Liver (tissue), 9 donors: ENCODE results near the gene BOD1L2. TPM values are rescaled to one million over a fixed set of nuclear protein-coding genes. Genes with fewer than 3 reads are reported as not detected.

Experiments used
- DNase-seq: peaks from one replicate; pipeline ENCODE4 v3.0.0-alpha.2; 2017; ENCODE audit warnings: low spot score
- H3K27ac ChIP-seq, 2 donors: one replicate each; pipeline ENCODE4 v1.7.0; 2013; ENCODE audit warnings: inconsistent platforms in 2 of 2, low read length in 2 of 2, control low read depth in 1 of 2, low read depth in 1 of 2, mild to moderate bottlenecking in 1 of 2
- H3K27me3 ChIP-seq, 4 donors: one replicate each; pipeline versions ENCODE4 v1.6.1 to v1.7.0; 2013; ENCODE audit warnings: low read length in 3 of 4, inconsistent platforms in 1 of 4, mild to moderate bottlenecking in 1 of 4, moderate library complexity in 1 of 4; ENCODE audit not compliant: control insufficient read depth in 4 of 4, insufficient read depth in 4 of 4
- H3K36me3 ChIP-seq, 4 donors: one replicate each; pipeline versions ENCODE4 v1.6.1 to v1.7.0; 2013; ENCODE audit warnings: low read length in 3 of 4, mild to moderate bottlenecking in 3 of 4, low read depth in 1 of 4, moderate library complexity in 1 of 4; ENCODE audit not compliant: control insufficient read depth in 4 of 4, insufficient read depth in 3 of 4
- H3K4me1 ChIP-seq, 4 donors: one replicate each; pipeline versions ENCODE4 v1.6.1 to v1.7.0; 2013; ENCODE audit warnings: low read length in 3 of 4, mild to moderate bottlenecking in 3 of 4, moderate library complexity in 1 of 4; ENCODE audit not compliant: control insufficient read depth in 4 of 4, insufficient read depth in 4 of 4
- H3K4me3 ChIP-seq, 3 donors: one replicate each; pipeline versions ENCODE4 v1.6.1 to v1.7.0; 2013; ENCODE audit warnings: low read length in 3 of 3, control low read depth in 1 of 3, low read depth in 1 of 3, mild to moderate bottlenecking in 1 of 3
- H3K9ac ChIP-seq, 2 donors: one replicate each; pipeline ENCODE4 v1.7.0; 2013; ENCODE audit warnings: low read length in 2 of 2, mild to moderate bottlenecking in 2 of 2, moderate library complexity in 2 of 2, control low read depth in 1 of 2, low read depth in 1 of 2
- H3K9me3 ChIP-seq, 4 donors: one replicate each; pipeline versions ENCODE4 v1.6.1 to v1.7.0; 2013; ENCODE audit warnings: low read length in 3 of 4; ENCODE audit not compliant: control insufficient read depth in 4 of 4
- CTCF ChIP-seq: fragments of 150-350 bp; IDR thresholded peaks from 2 replicates; pipeline ENCODE4 v1.5.1; 2017; ENCODE audit warnings: improper control_type of control experiment, low read depth, low read length; ENCODE audit not compliant: missing input control
- FOXA1 ChIP-seq: IDR thresholded peaks from 2 replicates; pipeline ENCODE4 v1.6.1; 2016; ENCODE audit warnings: antibody characterized with exemption
- FOXA2 ChIP-seq: IDR thresholded peaks from 2 replicates; pipeline ENCODE4 v1.6.1; 2016; ENCODE audit warnings: antibody characterized with exemption
- GABPA ChIP-seq, 2 donors: IDR thresholded peaks in 1 of 2; conservative IDR thresholded peaks in 1 of 2; 2 replicates each; pipeline ENCODE4 v1.6.1; 2016; ENCODE audit warnings: antibody characterized with exemption in 2 of 2, mild to moderate bottlenecking in 1 of 2, moderate library complexity in 1 of 2
- HNF4A ChIP-seq, 2 donors: conservative IDR thresholded peaks; 2 replicates each; pipeline ENCODE4 v1.6.1; 2016; ENCODE audit warnings: antibody characterized with exemption in 2 of 2, mild to moderate bottlenecking in 2 of 2
- HNF4G ChIP-seq: IDR thresholded peaks from 2 replicates; pipeline ENCODE4 v1.6.1; 2016; ENCODE audit warnings: antibody characterized with exemption
- JUND ChIP-seq, 2 donors: IDR thresholded peaks; 2 replicates each; pipeline ENCODE4 v1.6.1; 2016; ENCODE audit warnings: antibody characterized with exemption in 2 of 2
- MAX ChIP-seq: IDR thresholded peaks from 2 replicates; pipeline ENCODE4 v1.6.1; 2016; ENCODE audit warnings: antibody characterized with exemption
- NR2F2 ChIP-seq: IDR thresholded peaks from 2 replicates; pipeline ENCODE4 v1.6.1; 2016; ENCODE audit warnings: antibody characterized with exemption
- RAD21 ChIP-seq, 2 donors: IDR thresholded peaks; 2 replicates each; pipeline ENCODE4 v1.6.1; 2016; ENCODE audit warnings: antibody characterized with exemption in 2 of 2, mild to moderate bottlenecking in 2 of 2
- RXRA ChIP-seq, 2 donors: IDR thresholded peaks; 2 replicates each; pipeline ENCODE4 v1.6.1; 2017 to 2018; ENCODE audit warnings: antibody characterized with exemption in 2 of 2, mild to moderate bottlenecking in 1 of 2
- SP1 ChIP-seq: IDR thresholded peaks from 2 replicates; pipeline ENCODE4 v1.6.1; 2018; ENCODE audit warnings: antibody characterized with exemption, mild to moderate bottlenecking
- TAF1 ChIP-seq: conservative IDR thresholded peaks from 2 replicates; pipeline ENCODE4 v1.6.1; 2016; ENCODE audit warnings: antibody characterized with exemption, mild to moderate bottlenecking
- YY1 ChIP-seq: IDR thresholded peaks from 2 replicates; pipeline ENCODE4 v1.6.1; 2016; ENCODE audit warnings: antibody characterized with exemption, mild to moderate bottlenecking
- WGBS: extraction: QIAGEN DNeasy Blood & Tissue Kit; methylation state at CpG from one replicate; pipeline ENCODE4 v1.1.7; 2013; 5-methylcytosine and 5-hydroxymethylcytosine counted together
- polyA plus RNA-seq, 2 donors: library from polyadenylated mRNA; stranded (reverse) in 1 of 2; unstranded in 1 of 2; fragments of 200-250 nt in 1 of 2; fragments of >200 nt in 1 of 2; fragmentation: Nextera tagmentation in 1 of 2; extraction: Ambion mirVana in 1 of 2; gene quantifications; one replicate each; pipeline versions ENCODE4 v1.2.1 to v1.2.3, GENCODE V29; 2013 to 2015
- total RNA-seq, 2 donors: library from RNA; depleted of rRNA; stranded (reverse); fragments of >200 nt; gene quantifications; one replicate each; pipeline ENCODE4 v1.2.3, GENCODE V29; 2014
- TF ChIP-seq, protein P1 (sequence below): IDR thresholded peaks from 2 replicates; pipeline ENCODE4 v1.6.1; 2016; ENCODE audit warnings: antibody characterized with exemption
- TF ChIP-seq, protein P2 (sequence below): IDR thresholded peaks from 2 replicates; pipeline ENCODE4 v1.6.1; 2016; ENCODE audit warnings: antibody characterized with exemption, mild to moderate bottlenecking
- TF ChIP-seq, protein P3 (sequence below): IDR thresholded peaks from 2 replicates; pipeline ENCODE4 v1.6.1; 2016; ENCODE audit warnings: antibody characterized with exemption
- donor health status: healthy.
- donor health status: healthy.
- donor health status: healthy.
- donor health status: healthy.
- donor health status: healthy.

The BOD1L2 gene
- total and polyA plus RNA-seq, 4 donors: not detected

DNA sequence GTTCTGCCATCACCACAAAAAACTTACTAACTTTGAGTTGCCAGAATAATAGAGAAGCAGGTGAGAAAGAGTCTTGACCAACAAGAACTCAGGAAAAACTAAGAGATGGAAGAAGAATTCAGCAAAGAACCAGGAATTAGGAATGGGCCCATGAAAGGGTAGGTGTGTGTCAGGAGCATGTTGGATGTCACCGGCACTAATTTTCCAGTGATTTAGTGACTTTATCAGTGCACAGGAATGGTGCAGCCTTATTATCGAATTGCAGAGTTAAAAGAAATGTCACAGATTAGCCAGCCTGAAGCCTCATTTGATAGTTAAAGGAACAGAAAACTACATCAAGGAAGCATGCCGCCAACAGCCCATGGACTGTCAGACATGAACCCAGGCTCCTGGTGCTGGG lies 9.0 kb upstream of the BOD1L2 start:
- Histone ChIP-seq H3K9ac (no peak overlapping the region), H3K4me1 (peaks cover 0 to 14% (median 8%) of the 10 kb centered on the region in 4 donors), H3K27ac (no peak overlapping the region), H3K4me3 (no peak overlapping the region), H3K27me3 (no peaks in the 10 kb centered on the region), H3K9me3 (no peaks in the 10 kb centered on the region), H3K36me3 (no peaks in the 10 kb centered on the region)
- no peak for TF ChIP-seq RAD21 (IDR thresholded peaks at IDR 0.05)
- no peak for TF ChIP-seq HNF4G
- no peak for TF ChIP-seq MAX
- TF ChIP-seq HNF4A (conservative IDR thresholded peaks at IDR 0.05): no peak
- TF ChIP-seq, protein P1, sequence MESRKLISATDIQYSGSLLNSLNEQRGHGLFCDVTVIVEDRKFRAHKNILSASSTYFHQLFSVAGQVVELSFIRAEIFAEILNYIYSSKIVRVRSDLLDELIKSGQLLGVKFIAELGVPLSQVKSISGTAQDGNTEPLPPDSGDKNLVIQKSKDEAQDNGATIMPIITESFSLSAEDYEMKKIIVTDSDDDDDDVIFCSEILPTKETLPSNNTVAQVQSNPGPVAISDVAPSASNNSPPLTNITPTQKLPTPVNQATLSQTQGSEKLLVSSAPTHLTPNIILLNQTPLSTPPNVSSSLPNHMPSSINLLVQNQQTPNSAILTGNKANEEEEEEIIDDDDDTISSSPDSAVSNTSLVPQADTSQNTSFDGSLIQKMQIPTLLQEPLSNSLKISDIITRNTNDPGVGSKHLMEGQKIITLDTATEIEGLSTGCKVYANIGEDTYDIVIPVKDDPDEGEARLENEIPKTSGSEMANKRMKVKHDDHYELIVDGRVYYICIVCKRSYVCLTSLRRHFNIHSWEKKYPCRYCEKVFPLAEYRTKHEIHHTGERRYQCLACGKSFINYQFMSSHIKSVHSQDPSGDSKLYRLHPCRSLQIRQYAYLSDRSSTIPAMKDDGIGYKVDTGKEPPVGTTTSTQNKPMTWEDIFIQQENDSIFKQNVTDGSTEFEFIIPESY: no peak
- TF ChIP-seq, protein P2, sequence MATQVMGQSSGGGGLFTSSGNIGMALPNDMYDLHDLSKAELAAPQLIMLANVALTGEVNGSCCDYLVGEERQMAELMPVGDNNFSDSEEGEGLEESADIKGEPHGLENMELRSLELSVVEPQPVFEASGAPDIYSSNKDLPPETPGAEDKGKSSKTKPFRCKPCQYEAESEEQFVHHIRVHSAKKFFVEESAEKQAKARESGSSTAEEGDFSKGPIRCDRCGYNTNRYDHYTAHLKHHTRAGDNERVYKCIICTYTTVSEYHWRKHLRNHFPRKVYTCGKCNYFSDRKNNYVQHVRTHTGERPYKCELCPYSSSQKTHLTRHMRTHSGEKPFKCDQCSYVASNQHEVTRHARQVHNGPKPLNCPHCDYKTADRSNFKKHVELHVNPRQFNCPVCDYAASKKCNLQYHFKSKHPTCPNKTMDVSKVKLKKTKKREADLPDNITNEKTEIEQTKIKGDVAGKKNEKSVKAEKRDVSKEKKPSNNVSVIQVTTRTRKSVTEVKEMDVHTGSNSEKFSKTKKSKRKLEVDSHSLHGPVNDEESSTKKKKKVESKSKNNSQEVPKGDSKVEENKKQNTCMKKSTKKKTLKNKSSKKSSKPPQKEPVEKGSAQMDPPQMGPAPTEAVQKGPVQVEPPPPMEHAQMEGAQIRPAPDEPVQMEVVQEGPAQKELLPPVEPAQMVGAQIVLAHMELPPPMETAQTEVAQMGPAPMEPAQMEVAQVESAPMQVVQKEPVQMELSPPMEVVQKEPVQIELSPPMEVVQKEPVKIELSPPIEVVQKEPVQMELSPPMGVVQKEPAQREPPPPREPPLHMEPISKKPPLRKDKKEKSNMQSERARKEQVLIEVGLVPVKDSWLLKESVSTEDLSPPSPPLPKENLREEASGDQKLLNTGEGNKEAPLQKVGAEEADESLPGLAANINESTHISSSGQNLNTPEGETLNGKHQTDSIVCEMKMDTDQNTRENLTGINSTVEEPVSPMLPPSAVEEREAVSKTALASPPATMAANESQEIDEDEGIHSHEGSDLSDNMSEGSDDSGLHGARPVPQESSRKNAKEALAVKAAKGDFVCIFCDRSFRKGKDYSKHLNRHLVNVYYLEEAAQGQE: no peak
- no peak for TF ChIP-seq NR2F2
- TF ChIP-seq, protein P3, sequence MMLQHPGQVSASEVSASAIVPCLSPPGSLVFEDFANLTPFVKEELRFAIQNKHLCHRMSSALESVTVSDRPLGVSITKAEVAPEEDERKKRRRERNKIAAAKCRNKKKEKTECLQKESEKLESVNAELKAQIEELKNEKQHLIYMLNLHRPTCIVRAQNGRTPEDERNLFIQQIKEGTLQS: no peak
- no peak for TF ChIP-seq YY1
- no peak for TF ChIP-seq GABPA (IDR thresholded peaks at IDR 0.05 in 1 of 2, conservative IDR thresholded peaks at IDR 0.05 in 1 of 2)
- TF ChIP-seq FOXA2: no peak
- TF ChIP-seq FOXA1: no peak
- TF ChIP-seq CTCF: no peak
- no peak for TF ChIP-seq JUND (IDR thresholded peaks at IDR 0.05)
- TF ChIP-seq SP1: no peak
- TF ChIP-seq TAF1: no peak
- TF ChIP-seq RXRA (IDR thresholded peaks at IDR 0.05): no peak
- 96% methylated on average over 3 of the region's 3 CpGs for WGBS
- DNase-seq: no peak
